ENCODE results near the gene RNF213. TPM values are rescaled to one million over a fixed set of nuclear protein-coding genes. Genes with fewer than 3 reads are reported as not detected.

The RNF213 gene
- total and polyA plus RNA-seq, 2 of the 8 experiments (the other 6 are each of a cell fraction or from before 2014, with no cell fraction given) = 33.8 to 62.8 TPM

- TF ChIP-seq YY1 (IDR thresholded peaks at IDR 0.05; ENCODE audit: low read depth, low read length) = no peak
Observed at GRCh38 chr17:80292521-80292971, 31.9 kb downstream of the RNF213 start (continued).

All from H1 (cell line).